ENCODE measurements around the gene FLYWCH2.

FLYWCH2 gene

DNA sequence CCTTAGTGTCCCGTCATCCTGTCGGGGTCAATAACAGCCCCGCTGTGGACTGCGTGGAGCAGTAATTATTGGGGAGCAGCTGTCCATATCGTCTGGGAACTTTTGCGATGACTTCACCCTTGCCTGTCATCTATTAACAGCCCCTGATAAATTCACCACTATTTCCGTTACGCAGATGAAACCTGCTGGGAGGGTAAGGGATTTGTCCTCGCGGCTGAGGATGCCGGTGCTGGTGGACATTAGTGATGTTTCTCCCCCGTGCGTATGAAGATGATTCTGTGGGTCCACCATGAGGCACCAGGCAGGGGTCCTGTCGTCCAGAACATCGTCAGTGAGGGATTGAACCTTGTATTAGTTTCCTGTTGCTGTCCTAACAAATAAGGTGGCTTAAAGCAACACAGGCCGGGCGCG, 1.0 kb downstream of the FLYWCH2 start:
- no peak for DNase-seq

DNA sequence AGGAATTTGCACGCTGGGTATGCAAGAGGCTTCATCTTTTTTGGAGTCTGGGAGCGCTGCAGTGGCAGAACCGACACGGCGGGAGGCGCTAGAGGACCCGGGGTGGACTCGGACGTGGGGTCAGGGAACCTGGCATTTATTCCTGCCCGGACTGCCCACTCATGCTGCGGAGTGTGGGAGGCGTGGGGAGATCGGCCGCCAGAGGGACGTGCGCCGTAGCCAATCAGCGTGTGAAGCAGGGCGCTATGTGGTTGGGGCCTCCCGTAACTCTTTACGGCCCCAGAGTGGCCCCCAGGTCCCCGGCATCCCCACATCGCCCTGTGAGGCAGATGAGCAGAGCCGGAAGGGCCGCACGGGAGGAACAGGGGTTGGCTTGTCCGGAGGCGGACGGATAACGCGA, 11.2 kb downstream of the FLYWCH2 start:
- DNase-seq, result no peak

DNA sequence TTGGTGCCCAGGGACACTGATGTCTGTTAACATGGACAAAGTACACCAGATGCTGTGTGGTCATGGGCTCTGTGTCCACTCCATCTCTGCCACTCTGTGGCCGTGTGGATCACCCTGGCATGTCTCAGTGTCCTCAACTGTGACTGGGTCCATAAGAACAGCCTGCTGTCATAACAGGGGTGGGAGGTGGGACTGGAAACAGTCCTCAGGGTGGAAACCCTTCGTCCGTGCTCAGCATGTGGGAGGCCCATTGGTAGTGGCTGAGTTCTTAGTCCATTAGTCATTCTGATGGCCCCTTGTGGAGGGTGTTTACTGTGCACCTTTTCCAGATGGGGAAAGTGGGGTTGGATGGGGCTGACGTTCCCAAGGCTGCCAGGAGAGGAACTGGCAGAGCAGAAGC, 12.8 kb downstream of the FLYWCH2 start:
- DNase-seq, result no peak

DNA sequence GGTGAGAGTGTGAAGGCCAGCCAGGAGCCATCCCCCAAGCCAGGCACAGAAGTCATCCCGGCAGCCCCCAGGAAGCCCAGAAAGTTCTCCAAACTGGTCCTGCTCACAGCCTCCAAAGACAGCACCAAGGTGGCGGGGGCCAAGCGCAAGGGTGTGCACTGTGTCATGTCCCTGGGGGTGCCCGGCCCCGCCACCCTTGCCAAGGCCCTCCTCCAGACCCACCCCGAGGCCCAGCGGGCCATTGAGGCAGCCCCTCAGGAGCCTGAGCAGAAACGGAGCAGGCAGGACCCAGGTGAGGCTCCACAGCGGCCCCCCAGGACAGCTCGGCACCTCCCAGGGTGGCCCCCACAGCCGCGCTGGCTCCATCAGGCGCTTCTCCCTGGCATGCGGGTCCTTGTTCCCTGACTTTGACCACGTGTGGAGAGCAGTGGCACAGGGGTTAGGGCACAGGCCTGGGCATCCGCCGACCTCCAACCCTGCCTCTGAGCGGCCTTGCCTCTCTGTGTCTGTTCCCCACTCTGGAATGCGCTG, 13.5 kb downstream of the FLYWCH2 start:
- DNase-seq, result no peak

DNA sequence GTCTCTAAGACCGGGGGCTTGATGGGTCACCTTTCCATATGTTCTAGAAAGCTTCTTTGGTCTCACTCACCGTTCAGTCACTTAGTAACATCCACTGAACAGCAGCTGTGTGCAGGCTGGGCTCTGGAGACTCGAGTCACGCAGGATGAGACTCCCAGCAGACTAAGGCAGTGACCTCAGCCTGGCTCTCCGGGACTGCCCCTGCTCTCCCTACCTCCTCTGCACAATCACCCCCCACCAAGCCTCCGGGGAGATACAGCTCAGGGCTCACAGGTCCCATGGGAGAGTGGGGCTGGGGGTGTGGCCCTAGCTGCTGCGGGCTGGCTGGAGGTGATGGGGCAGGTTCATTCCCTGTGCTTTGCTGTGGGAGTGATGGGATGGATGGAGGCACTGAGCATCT, 14.1 kb downstream of the FLYWCH2 start:
- no peak for DNase-seq

DNA sequence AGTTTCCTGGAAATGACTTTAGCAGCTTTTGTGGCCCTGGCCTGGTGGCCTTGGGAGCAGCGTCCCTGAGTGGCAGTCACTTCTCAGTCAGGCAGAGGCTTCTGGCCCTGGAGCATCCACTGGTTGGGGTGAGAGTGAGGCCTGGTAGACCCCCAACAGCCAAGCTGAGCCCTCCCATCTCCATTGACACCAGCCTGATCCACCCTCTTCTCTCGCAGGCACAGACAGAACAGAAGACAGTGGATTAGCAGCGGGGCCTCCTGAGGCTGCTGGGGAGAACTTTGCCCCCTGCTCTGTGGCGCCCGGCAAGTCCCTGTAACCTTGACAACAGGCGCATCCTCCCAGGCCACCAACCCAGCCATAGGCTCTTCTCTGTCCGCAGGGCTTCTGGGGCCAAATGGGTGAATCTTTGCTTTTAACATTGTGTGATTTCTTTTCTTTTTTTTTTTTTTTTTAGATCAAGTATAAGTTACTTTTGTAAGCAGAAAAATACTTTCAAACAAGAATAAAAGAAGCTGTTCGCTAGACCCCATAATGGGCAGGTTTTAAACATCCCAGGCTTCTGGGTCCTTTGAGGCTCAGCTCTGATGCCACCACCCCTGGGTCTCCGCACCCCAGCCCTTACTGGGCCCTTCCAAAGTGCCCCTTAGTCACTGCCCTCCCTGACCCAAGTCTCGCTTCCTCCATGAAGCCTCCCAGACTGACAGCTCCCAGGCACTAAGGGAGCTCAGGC, 16.0 kb downstream of the FLYWCH2 start:
- DNase-seq, result no peak

DNA sequence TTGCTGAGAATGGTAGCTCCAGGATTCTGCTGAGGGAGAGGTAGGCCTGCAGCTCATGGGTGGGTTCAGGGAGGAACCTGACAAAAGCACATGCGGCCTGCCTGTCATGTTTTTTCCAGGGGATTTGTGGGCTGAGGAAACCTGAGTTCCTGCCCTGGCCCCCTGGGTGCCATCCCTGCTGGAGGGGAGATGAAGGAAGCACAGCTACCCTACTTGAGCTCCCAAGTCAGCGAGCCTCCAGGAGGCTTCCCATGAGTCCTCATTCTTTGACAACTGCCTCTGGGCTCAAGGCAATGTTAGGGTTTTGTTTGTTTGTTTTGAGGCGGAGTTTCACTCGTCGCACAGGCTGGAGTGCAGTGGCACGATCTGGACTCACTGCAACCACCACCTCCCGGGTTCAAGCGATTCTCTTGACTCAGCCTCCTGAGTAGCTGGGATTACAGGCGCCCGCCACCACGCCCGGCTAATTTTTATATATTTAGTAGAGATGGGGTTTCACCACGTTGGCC, 16.6 kb downstream of the FLYWCH2 start:
- no peak for DNase-seq

DNA sequence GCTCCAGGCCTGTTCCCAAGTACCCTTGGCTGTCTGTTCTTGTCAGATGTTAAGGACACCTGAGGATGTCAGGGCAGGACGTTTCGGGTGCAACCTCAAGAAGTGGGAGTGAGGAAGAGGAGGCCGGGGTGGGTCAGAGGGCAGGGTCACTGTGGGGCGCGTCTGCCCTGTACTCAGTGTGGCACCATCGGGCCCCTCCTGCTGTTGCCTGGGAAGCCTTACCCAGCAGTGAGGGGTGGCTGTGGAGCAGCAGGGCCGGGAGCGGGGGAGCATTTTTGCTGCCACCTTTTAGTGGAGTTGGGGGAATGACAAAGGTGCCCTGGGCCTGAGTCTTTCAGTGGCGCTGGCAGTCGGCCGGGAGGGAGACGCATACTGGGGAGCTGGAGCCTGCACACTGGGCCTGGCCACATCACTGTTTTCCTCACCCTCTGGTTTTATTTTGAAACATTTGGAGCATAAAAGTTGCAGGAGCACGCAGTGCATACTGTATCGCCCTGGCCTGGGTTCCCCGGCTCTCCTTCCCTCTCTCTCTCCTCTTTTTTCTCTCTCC, 17.6 kb downstream of the FLYWCH2 start:
- no peak for DNase-seq

DNA sequence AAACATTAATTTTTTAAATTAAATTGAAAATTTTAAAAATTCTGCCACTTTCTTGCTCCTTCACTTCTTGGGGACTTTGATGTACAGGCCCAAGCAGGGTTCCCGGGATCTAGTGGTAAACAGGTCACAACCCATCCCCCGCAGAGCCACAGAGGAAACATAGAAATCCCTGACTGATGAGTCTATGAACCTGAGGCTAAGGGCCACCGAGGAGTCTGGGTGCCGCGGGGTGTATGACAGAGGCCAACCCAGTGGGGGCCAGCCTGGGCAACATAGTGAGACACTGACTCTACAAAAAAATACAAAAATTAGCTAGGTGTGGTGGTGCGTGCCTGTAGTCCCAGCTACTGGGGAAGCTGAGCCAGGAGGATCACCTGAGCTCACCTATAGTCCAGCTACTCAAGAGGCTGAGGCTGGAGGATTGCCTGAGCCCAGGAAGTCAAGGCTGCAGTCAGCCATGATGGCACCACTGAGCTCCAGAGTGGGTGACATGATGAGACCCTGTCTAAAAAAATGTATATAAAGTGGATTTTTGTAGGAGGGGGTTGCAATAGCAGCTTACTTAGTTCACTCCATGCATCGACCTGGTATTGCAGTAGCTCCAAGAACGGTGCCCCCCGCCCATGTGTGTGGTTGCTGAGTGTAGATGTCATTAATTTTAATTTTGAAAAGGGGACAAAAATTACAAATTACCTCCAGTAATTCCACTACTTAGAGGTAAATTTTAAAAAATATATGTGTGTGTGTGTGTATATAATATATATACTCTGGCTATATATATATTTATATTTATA, 19.5 kb downstream of the FLYWCH2 start:
- DNase-seq, result no peak

DNA sequence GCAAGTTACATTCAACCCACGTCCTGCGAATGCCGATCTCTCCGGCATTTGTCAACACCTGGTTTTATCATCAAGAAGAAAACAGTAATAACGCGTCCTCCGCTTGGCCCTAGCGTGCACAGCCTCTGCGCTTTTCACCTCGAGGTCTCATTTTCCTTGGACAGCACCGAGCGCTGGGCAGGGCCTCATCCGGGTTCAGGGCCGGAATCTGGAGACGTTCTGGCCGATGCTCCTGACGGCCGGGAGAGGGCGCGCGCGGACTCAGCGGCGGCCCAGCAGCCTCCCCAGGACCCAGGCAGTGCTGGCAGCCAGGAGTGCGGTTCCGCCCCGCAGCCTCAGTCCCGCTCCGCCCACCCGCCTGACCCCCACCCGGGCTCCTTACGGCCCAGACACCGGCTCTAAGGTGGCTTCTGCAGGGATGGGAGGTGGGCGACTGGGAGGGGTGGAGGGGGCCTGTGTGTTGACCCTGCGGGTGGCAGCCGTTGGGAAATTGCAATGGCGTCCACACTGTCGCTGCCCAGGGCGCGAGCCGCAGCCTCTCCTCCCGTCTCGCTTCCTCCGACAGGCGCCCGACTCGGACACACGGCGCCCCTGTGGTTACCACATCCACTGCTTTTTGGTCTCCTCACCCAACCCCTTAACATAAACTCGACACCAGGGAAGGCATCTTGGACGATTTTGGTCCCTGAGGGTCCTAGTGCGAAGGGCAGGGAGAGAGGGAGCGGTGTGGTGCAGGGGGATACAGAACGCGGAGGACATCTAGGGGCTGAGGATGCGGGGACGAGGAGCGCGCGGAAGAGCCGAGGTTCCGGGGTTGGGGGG, 21.3 kb downstream of the FLYWCH2 start:
- DNase-seq, result peak; percentile 74

DNA sequence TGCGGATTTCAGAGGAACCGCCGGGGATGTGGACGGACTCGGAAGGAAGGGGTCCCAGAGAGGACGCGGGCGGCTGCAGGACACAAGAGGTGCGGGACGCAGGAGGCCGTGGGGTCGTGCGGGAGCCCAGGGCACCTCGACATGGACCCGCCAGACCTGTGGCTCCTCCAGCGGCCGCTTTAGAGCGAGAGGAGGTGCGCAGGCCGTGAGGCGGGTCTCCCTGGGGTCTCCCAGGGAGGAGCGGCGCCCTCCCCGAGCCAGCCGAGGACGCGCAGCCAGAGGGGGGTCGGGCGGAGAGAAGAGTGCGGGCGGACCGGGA, 21.9 kb downstream of the FLYWCH2 start:
- no peak for DNase-seq

DNA sequence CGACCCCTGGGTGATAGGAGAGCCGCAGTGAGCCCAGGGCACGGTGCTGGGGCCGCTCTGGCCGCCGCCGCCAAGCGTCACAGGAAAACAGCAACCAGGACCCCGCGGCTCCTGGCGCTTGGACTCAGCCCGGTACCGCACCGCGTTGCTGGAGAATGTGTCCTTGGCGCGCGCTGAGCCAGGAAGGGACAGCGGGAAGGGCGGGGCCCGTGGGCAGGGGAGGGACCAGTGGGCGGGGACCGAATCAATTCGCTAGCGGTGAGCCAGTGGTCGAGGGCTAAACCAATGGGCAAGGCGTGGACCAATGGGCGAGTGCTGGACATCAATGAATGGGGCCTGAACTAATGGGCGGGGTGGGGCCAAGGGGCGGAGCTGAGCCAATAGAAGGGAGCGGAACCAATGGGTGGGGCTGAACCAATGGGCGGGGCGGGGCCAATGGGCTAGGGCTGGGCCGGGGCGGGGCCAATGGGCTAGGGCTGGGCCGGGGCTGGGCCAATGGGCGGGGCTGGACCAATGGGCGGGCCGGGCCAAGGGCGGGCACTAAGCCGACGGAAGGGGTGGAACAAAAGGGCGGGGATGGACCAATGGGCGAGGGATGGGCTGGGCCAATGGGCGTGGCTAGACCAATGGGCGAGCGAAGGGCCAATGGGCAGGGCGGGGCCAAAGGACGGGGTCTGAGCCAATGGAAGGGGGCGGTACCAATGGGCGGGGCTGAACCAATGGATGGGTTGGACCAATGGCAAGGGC, 22.4 kb downstream of the FLYWCH2 start:
- peak; percentile 91 for DNase-seq

DNA sequence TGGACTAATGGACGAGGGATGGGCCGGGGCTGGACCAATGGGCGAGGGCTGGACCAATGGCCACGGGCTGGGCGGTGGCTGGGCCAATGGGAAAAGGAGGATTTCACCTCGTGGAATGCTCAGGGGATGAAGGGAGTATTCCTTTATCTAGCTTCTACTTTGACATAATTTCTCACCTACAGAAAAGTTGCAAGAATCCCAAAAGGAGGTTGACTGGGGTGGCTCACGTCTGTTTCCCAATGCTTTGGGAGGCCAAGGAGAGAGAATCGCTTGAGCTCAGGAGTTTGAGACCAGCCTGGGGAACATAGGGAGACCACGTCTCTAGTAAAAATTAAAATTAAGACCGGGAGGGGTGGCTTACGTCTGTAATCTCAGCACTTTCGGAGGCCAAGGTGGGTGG, 23.0 kb downstream of the FLYWCH2 start:
- DNase-seq, result no peak

DNA sequence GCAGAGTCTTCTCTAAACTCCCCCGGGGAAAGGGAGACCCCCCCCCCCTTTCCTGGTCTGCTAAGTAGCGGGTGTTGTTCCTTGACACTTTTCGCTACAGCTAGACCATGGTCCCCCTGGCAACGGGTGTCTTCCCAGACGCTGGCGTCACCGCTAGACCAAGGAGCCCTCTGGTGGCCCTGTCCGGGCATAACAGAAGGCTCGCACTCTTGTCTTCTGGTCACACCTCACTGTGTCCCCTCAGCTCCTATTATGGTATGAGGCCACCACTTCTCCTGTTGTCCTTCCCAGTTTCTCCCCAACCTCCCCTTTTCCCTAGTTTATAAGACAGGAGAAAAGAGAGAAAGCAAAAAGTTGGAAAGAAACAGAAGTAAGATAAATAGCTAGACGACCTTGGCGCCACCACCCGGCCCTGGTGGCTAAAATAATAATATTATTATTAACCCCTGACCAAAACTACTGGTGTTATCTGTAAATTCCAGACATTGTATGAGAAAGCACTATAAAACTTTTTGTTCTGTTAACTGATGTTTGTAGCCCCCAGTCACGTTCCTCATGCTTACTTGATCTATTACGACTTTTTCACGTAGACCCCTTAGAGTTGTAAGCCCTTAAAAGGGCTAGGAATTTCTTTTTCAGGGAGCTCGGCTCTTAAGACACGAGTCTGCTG, 24.2 kb downstream of the FLYWCH2 start:
- peak; percentile 25 for DNase-seq

DNA sequence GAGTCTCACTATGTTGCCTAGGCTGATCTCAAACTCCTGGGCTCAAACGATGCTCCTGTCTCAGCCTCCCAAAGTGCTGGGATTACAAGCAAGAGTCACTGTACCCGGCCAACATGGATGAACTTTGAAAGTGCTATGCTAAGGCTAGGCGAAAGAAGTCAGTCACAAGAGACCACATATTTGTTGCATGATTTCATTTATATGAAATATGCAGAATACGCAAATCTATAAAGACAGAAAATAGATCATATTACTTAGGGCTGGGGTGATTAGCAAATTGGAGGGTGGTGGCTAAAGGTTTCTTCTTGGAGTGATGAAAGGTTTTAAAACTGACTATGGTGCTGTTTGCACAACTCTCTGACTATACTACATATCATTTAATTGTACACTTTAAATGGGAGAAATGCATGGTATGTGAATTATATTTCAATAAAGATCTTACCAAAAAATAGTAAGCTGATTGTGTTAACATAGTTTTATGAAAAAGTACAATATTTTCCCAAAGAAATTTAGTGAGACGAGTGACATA, 27.5 kb downstream of the FLYWCH2 start:
- DNase-seq, result no peak

DNA sequence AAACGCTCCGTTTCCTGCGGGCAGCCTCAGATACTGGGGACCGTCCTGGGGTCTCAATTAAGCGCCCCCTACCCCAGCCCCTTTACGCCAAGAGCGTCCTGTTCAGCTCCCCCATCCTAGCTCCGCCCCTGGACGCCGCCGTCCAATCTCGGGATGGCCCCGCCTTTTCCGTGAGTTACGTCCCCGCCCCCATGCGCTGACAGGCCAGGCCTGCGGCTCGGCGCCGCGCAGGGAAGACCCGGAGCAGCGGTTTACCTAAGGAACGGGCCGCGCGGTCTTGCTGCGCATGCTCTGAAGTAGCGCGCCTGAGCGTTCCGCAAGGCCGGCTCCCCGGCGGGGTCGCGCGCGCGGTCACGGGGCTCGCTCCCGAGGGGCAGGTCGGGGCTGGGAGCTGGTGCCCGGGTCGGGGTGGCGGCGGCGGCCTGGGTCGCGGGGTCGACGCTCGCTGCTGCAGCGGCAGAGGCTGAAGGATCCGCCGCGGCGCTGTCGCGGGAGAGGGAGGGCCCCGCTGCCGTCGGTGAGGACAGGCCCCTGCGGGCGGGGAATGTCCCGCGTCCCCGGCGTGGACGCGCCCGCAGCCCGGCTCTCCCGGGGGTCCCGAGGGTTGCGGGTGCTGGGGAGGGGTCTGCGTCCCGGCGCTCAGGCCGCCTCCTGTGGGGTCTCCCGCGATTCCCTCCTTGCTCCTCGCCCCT, 28.8 kb downstream of the FLYWCH2 start, which contains the start of gene FLYWCH1:
FLYWCH1 (plus strand) TSS at position 294 of the 692 bp plus-strand sequence. CDS start 17,755 bp downstream, outside the sequence.
- DNase-seq, result peak; percentile 99

DNA sequence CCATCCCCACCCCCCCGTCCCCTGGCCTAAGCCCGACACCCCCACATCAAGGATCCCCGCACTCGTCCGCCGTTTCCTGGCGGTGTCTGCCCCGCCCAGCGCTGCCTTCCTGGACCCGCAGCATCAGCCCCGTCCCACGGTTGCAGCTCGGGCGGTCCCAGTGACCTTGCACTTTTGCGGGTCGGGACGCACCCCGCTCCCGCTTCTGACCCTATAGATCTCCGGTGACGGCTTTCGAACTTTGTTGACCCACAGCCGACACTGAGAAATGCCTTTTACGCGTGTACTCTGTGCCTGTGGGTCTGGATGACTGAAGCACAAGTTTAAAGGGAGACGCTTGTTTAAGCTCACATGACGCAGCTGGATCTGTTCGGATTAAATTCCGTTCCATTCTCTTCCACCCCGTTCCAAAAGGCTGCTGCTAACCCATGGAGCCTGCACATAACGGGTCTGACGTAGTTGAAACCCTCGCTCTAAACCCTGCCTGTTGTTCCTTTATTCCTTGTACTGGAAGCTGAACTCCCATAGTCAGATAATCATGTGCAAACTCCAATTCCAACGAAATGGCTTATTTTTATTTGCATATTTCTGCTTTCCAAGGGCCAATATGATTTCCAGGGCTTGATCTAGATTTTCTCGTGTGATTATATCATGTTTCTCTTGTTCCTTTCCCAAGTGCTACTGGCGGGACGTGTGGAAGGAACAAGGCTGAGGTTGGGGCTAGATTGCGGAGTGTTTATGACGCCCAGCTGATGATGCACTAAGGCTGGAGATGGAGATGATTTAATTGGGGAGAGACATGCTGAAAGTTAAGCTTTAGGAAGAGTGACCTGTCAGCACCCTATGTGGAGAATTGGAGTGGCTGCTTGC, 29.6 kb downstream of the FLYWCH2 start:
- DNase-seq, result peak; percentile 35

DNA sequence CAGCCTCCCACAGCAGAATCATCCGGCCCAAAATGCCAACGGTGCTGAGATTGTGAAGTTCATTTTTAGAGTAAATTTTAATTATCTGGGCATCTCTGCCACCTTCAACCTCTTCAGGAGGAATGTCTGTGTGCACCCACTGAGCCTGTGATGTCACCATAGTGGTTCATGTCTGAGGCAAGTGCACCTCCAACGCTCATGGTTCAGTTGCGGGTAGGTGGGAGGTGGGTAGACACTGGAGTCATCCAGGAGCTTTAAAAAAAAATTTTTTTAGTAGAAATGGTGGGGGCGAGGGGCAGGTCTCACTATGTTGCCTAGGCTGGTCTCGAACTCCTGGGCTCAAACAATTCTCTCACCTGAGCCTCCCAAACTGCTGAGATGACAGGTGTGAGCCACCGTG, 30.6 kb downstream of the FLYWCH2 start:
- DNase-seq, result no peak

DNA sequence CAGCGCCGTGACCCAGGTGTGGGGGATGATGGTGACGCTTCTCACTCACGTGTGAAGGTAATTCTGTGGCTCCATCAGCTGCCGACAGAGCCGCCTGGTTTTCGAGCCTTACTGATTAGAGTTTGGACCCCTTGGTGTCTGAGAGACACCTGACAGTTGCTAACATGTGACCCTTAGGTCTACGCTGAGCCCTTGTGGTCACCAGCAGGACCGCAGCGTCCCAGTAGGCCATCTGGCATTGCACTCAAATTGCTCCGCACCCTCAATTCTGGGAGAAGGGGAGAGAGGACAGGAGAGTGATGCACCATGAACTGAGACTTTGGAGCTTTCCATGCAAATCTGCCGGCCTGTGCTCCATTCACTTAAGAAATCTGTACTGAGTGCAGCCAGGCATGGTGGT, 31.2 kb downstream of the FLYWCH2 start:
- no peak for DNase-seq
